Measurements from ENCODE around the gene SAMD5. TPM values are rescaled to one million over a fixed set of nuclear protein-coding genes. Genes with fewer than 3 reads are reported as not detected.

The SAMD5 gene
- total RNA-seq, 1 experiment from 2014 or later: 2.6 TPM

GRCh38 chr6:147579667-147580066 is 71.2 kb downstream of the SAMD5 start:
- TF ChIP-seq CTCF (IDR thresholded peaks at IDR 0.05; ENCODE audit: unreplicated experiment): no peak
- intact Hi-C loops (cut with micrococcal nuclease): no loop called here
- DNase-seq (ENCODE audit: unreplicated experiment): no peak
- Mint-ChIP-seq H3K4me3 (ENCODE audit: unreplicated experiment) (no peak overlapping the region), H3K27me3 (ENCODE audit: insufficient read depth, unreplicated experiment) (no peaks in the 10 kb centered on the region), H3K27ac (ENCODE audit: low read depth, unreplicated experiment) (no peak overlapping the region), H3K9me3 (ENCODE audit: unreplicated experiment) (no peaks in the 10 kb centered on the region), H3K4me1 (ENCODE audit: insufficient read depth, unreplicated experiment) (peaks cover 7% of the 10 kb centered on the region), H3K36me3 (ENCODE audit: insufficient read depth, unreplicated experiment) (no peaks in the 10 kb centered on the region)
- no TSS peak for BruUV-seq (replicated peaks)
- ChIA-PET CTCF (no interaction called here), POLR2A (no interaction called here)

GRCh38 chr6:147582991-147583390 is 74.5 kb downstream of the SAMD5 start:
- Mint-ChIP-seq H3K9me3 (ENCODE audit: unreplicated experiment) (no peaks in the 10 kb centered on the region), H3K4me3 (ENCODE audit: unreplicated experiment) (no peak overlapping the region), H3K4me1 (ENCODE audit: insufficient read depth, unreplicated experiment) (peaks cover 13% of the 10 kb centered on the region), H3K27ac (ENCODE audit: low read depth, unreplicated experiment) (no peak overlapping the region), H3K27me3 (ENCODE audit: insufficient read depth, unreplicated experiment) (no peaks in the 10 kb centered on the region), H3K36me3 (ENCODE audit: insufficient read depth, unreplicated experiment) (no peaks in the 10 kb centered on the region)
- BruUV-seq (replicated peaks): no TSS peak
- CTCF ChIA-PET: interaction anchor here (0.6 kb wide), 1 partner anchor 118 kb away, joined by 3 read pairs; no protein-coding TSS in a partner anchor
- no peak for DNase-seq (ENCODE audit: unreplicated experiment)
- intact Hi-C loops (cut with micrococcal nuclease): no loop called here
- POLR2A ChIA-PET: no interaction called here
- no peak for TF ChIP-seq CTCF (IDR thresholded peaks at IDR 0.05; ENCODE audit: unreplicated experiment)

- DNase-seq (ENCODE audit: unreplicated experiment): no peak
- no peak overlapping the region for H3K4me3 Mint-ChIP-seq (ENCODE audit: unreplicated experiment)
- no peak for TF ChIP-seq CTCF (IDR thresholded peaks at IDR 0.05; ENCODE audit: unreplicated experiment)
- CTCF ChIA-PET: interaction anchor here (0.7 to 1.0 kb wide), 2 partner anchors 17 to 26 kb away, joined by 4 read pairs; no protein-coding TSS in a partner anchor
- peaks cover 6% of the 10 kb centered on the region for H3K4me1 Mint-ChIP-seq (ENCODE audit: insufficient read depth, unreplicated experiment)
- POLR2A ChIA-PET: no interaction called here
- no TSS peak for BruUV-seq (replicated peaks)
- intact Hi-C loops (cut with micrococcal nuclease): no loop called here
- H3K36me3 Mint-ChIP-seq (ENCODE audit: insufficient read depth, unreplicated experiment): no peaks in the 10 kb centered on the region
- H3K27me3 Mint-ChIP-seq (ENCODE audit: insufficient read depth, unreplicated experiment): no peaks in the 10 kb centered on the region
- no peak overlapping the region for H3K27ac Mint-ChIP-seq (ENCODE audit: low read depth, unreplicated experiment)
- no peaks in the 10 kb centered on the region for H3K9me3 Mint-ChIP-seq (ENCODE audit: unreplicated experiment)
Observed at GRCh38 chr6:147585256-147585655, 76.8 kb downstream of the SAMD5 start.

- Mint-ChIP-seq H3K4me3 (ENCODE audit: unreplicated experiment) (no peak overlapping the region), H3K36me3 (ENCODE audit: insufficient read depth, unreplicated experiment) (no peaks in the 10 kb centered on the region), H3K4me1 (ENCODE audit: insufficient read depth, unreplicated experiment) (peaks cover 6% of the 10 kb centered on the region), H3K27ac (ENCODE audit: low read depth, unreplicated experiment) (no peak overlapping the region), H3K27me3 (ENCODE audit: insufficient read depth, unreplicated experiment) (no peaks in the 10 kb centered on the region), H3K9me3 (ENCODE audit: unreplicated experiment) (no peaks in the 10 kb centered on the region)
- ChIA-PET CTCF (no interaction called here), POLR2A (interaction anchor here (1.1 kb wide), 1 partner anchor 11 kb away, joined by 3 read pairs; no protein-coding TSS in a partner anchor)
- TF ChIP-seq CTCF (IDR thresholded peaks at IDR 0.05; ENCODE audit: unreplicated experiment): no peak
- peak; percentile 68 for DNase-seq (ENCODE audit: unreplicated experiment)
- intact Hi-C loops (cut with micrococcal nuclease): no loop called here
- BruUV-seq (replicated peaks): no TSS peak
Observed at GRCh38 chr6:147586044-147586443, 77.6 kb downstream of the SAMD5 start.
